Endothelial cell (in vitro differentiated cells): ENCODE measurements around the gene SLFN12L. TPM values are rescaled to one million over a fixed set of nuclear protein-coding genes. Genes with fewer than 3 reads are reported as not detected.

Source experiments
- DNase-seq: peaks from one replicate; pipeline ENCODE4 v3.0.0; 2021; ENCODE audit warnings: low spot score
- H3K27ac Mint-ChIP-seq: one replicate; pipeline ENCODE4 v1.8.0; 2021; ENCODE audit warnings: mixed read lengths, inconsistent platforms; ENCODE audit not compliant: unreplicated experiment
- H3K27me3 Mint-ChIP-seq: one replicate; pipeline ENCODE4 v1.8.0; 2021; ENCODE audit warnings: mild to moderate bottlenecking, moderate library complexity, mixed read lengths, inconsistent platforms; ENCODE audit not compliant: unreplicated experiment
- H3K36me3 Mint-ChIP-seq: one replicate; pipeline ENCODE4 v1.8.0; 2021; ENCODE audit warnings: mild to moderate bottlenecking, low read depth, mixed read lengths, inconsistent platforms; ENCODE audit not compliant: unreplicated experiment
- H3K4me1 Mint-ChIP-seq: one replicate; pipeline ENCODE4 v1.8.0; 2021; ENCODE audit warnings: mild to moderate bottlenecking, mixed read lengths, inconsistent platforms; ENCODE audit not compliant: unreplicated experiment
- H3K4me3 Mint-ChIP-seq: one replicate; pipeline ENCODE4 v1.8.0; 2021; ENCODE audit warnings: mild to moderate bottlenecking, mixed read lengths, inconsistent platforms; ENCODE audit not compliant: unreplicated experiment
- H3K9me3 Mint-ChIP-seq: one replicate; pipeline ENCODE4 v1.8.0; 2021; ENCODE audit warnings: mixed read lengths, inconsistent platforms; ENCODE audit not compliant: unreplicated experiment
- total RNA-seq: library from RNA; stranded (reverse); fragmentation: NEBNext Ultra II Directional; extraction: Animal tissue kit (Norgen Biotek cat#: 25700); gene quantifications from one replicate; pipeline ENCODE4 v1.2.1, GENCODE V29; 2021; ENCODE audit not compliant: unreplicated experiment
- TF ChIP-seq, protein P1 (sequence below): fragments of 200-600 bp; sonication (generic); IDR thresholded peaks from one replicate; pipeline ENCODE4 v1.5.0; 2021; ENCODE audit warnings: antibody characterized with exemption; ENCODE audit not compliant: unreplicated experiment

Gene SLFN12L
- total RNA-seq, 1 donor from 2014 or later = not detected

DNA sequence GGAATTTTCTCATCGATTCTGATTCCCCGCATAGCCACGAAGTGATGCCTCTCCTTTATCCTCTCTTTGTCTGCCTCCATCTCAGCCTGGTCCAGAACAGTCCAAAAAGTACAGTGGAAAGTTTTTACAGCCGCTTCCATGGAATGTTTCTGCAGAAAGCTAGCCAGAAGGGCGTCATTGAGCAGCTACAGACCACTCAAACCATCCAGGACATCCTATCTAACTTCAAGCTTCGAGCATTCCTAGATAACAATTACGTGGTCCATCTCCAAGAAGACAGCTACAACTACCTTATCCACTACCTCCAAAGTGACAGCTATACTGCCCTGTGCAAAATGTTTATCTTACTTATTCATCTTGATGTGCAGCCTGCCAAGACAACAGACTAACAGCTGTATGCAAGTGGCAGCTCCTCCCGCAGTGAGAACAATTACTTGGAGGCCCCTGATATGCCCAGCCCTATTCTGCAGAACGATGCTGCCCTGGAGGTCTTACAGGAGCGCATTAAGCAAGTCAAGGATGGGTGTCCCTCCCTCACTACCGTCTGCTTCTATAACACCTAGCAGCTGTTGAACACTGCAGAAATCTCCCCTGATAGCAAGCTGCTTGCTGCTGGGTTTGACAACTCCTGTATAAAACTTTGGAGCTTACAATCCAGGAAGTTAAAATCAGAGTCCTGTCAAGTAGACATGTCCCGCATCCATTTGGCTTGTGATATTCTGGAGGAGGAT is 38.9 kb downstream of the SLFN12L start:
- Mint-ChIP-seq H3K4me1 (peaks cover 10% of the 10 kb centered on the region), H3K27ac (no peak overlapping the region), H3K27me3 (peaks cover 15% of the 10 kb centered on the region), H3K9me3 (peaks cover 6% of the 10 kb centered on the region), H3K4me3 (peak overlapping the region; percentile 28), H3K36me3 (peaks cover 7% of the 10 kb centered on the region)
- TF ChIP-seq, protein P1, sequence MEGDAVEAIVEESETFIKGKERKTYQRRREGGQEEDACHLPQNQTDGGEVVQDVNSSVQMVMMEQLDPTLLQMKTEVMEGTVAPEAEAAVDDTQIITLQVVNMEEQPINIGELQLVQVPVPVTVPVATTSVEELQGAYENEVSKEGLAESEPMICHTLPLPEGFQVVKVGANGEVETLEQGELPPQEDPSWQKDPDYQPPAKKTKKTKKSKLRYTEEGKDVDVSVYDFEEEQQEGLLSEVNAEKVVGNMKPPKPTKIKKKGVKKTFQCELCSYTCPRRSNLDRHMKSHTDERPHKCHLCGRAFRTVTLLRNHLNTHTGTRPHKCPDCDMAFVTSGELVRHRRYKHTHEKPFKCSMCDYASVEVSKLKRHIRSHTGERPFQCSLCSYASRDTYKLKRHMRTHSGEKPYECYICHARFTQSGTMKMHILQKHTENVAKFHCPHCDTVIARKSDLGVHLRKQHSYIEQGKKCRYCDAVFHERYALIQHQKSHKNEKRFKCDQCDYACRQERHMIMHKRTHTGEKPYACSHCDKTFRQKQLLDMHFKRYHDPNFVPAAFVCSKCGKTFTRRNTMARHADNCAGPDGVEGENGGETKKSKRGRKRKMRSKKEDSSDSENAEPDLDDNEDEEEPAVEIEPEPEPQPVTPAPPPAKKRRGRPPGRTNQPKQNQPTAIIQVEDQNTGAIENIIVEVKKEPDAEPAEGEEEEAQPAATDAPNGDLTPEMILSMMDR = no peak
- DNase-seq = no peak

DNA sequence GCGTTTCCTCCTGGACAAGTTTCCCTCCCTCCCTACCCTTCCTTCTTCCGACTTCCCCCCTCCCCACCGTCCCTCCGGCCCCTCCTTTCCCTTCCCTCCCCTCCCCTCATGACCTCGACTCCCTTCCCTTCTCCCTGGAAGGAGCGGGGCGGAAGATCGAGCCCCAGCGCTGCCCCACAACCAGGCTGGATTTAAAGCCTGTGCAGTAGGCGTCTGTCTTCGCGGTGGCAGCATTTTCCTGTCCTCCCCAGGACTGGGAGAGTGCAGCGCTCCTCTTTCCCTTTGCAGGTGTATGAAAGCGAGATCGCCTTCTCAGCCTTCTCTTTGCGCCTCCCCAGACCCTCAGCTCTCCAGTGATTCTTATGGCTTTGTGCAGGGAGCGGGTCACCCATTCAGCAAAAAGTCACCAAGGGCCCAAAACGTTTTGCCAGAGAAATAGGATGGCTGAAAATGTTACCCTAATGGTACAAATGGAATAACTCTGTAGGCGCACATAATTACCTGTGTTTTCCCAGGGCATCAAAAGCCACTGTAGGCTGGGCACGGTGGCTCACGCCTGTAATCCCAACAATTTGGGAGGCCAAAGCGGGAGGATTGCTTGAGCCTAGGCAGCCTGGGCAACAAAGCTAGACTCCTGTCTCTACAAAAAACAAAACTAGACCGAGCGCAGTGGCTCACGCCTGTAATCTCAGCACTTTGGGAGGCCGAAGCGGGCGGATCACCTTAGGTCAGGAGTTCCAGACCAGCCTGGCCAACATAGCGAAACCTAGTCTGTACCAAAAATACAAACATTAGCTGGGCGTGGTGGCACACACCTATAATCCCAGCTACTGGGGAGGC is 40.8 kb downstream of the SLFN12L start:
- TF ChIP-seq, protein P1 = no peak
- Mint-ChIP-seq H3K36me3 (peaks cover 3% of the 10 kb centered on the region), H3K27me3 (peaks cover 19% of the 10 kb centered on the region), H3K9me3 (peaks cover 5% of the 10 kb centered on the region), H3K4me1 (peaks cover 12% of the 10 kb centered on the region), H3K4me3 (peak overlapping the region; percentile 60), H3K27ac (peak overlapping the region; percentile 14)
- DNase-seq = no peak

DNA sequence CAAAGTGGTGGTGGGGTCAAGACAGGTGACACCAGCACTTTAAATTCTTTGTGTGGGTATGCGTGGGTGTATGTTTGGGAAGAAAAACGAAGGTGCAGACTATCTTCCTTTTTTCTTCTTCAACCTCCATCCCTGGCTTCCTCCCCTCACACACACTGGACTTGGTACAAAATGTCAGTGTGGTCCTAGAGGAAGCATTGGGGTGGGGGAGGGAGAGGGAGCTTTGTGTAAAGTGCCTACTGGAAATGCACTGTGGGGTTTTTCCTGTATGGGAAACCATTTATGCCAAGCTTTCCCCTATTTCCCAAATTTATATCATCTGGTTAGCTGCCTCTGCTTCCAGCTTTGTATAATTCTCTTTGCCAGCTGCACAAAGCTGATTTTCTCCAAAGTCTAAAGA is 44.4 kb downstream of the SLFN12L start:
- TF ChIP-seq, protein P1 = no peak
- no peak for DNase-seq
- Mint-ChIP-seq H3K27ac (no peak overlapping the region), H3K9me3 (no peaks in the 10 kb centered on the region), H3K27me3 (peaks cover 24% of the 10 kb centered on the region), H3K4me1 (peaks cover 8% of the 10 kb centered on the region), H3K36me3 (no peaks in the 10 kb centered on the region), H3K4me3 (no peak overlapping the region)

DNA sequence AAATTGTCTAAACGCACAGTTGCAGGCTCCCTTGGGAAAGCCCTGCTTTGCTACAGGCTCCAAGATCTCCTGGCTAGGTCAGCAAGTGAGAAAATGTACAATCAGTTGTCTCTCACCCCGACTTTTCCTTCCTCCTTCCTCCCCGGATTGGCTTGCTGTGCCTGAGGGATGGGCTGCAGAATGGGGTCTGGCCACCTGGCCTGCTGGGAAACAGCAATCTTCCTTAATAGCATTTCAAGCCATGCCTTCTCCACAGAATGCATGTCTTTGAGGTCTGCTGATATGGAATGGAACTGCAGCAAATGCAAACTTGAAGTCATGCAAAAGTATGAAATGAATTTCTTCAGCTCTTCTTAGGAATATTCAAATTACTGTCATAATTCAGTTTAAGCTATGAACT is 46.1 kb downstream of the SLFN12L start:
- Mint-ChIP-seq H3K36me3 (no peaks in the 10 kb centered on the region), H3K9me3 (no peaks in the 10 kb centered on the region), H3K4me1 (peaks cover 10% of the 10 kb centered on the region), H3K27me3 (peaks cover 15% of the 10 kb centered on the region), H3K27ac (no peak overlapping the region), H3K4me3 (no peak overlapping the region)
- no peak for DNase-seq
- TF ChIP-seq, protein P1 = no peak

DNA sequence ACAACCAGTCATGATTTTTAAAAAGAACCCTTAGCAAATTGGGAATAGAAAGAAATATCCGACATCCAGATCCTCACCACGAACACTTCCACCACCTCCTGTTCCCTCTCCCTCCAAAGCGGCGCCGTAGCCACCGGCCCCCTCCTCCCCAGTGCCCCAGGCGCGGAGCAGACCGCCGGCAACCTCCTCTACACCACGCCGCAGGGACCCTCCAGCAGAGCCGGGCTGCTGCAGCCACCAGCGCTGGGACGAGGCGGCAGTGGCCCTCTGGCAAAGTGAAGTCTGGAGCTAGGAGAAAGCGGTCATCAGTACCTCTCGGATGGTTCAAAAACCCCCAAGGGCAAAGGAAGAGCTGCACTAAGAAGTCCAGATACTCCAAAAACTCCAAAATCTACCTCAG is 47.5 kb downstream of the SLFN12L start:
- H3K9me3 Mint-ChIP-seq = no peaks in the 10 kb centered on the region
- no peak overlapping the region for H3K27ac Mint-ChIP-seq
- no peak overlapping the region for H3K4me3 Mint-ChIP-seq
- peaks cover 7% of the 10 kb centered on the region for H3K4me1 Mint-ChIP-seq
- TF ChIP-seq, protein P1 = no peak
- DNase-seq = no peak
- no peaks in the 10 kb centered on the region for H3K36me3 Mint-ChIP-seq
- H3K27me3 Mint-ChIP-seq = peaks cover 23% of the 10 kb centered on the region
